ENCODE measurements around the gene TSPAN32. TPM values are rescaled to one million over a fixed set of nuclear protein-coding genes. Genes with fewer than 3 reads are reported as not detected.

Gene TSPAN32
- total RNA-seq, 1 donor from 2014 or later, result 2.6 TPM

DNA sequence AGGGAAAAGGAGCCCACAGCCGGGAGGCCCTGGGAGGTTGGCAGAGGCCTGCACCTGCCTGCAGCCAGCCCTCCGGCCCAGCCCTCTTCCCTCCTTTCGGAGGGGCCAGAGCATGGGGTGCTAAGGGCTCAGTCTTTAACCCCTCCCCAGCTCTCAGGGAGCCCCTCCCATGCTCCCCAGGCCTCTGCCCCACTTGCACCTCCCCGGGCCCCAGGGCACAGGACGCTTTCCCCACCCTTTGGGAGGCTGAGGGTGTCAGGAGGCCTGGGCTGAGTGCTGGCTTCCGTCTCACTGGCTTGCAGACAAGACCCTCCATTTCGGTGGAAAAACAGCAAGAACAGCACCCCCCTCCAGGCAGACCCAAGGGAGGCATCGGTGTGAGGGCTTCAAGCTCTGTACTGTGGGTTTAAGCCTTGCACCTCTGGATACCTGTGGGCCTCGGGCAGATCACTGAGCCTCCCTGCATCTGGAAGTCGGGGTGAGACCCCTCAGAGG is 38.7 kb upstream of the TSPAN32 start:
- DNase-seq (ENCODE audit: extremely low spot score, unreplicated experiment), result no peak
- H3K27me3 Mint-ChIP-seq, result peaks cover 26% of the 10 kb centered on the region
- TF ChIP-seq, protein P1, sequence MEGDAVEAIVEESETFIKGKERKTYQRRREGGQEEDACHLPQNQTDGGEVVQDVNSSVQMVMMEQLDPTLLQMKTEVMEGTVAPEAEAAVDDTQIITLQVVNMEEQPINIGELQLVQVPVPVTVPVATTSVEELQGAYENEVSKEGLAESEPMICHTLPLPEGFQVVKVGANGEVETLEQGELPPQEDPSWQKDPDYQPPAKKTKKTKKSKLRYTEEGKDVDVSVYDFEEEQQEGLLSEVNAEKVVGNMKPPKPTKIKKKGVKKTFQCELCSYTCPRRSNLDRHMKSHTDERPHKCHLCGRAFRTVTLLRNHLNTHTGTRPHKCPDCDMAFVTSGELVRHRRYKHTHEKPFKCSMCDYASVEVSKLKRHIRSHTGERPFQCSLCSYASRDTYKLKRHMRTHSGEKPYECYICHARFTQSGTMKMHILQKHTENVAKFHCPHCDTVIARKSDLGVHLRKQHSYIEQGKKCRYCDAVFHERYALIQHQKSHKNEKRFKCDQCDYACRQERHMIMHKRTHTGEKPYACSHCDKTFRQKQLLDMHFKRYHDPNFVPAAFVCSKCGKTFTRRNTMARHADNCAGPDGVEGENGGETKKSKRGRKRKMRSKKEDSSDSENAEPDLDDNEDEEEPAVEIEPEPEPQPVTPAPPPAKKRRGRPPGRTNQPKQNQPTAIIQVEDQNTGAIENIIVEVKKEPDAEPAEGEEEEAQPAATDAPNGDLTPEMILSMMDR (conservative IDR thresholded peaks at IDR 0.05), result no peak
- H3K4me1 Mint-ChIP-seq (ENCODE audit: unreplicated experiment), result peaks cover 4% of the 10 kb centered on the region
- H3K9me3 Mint-ChIP-seq, result no peaks in the 10 kb centered on the region
- no peak overlapping the region for H3K27ac Mint-ChIP-seq
- no peaks in the 10 kb centered on the region for H3K36me3 Mint-ChIP-seq
- no peak overlapping the region for H3K4me3 Mint-ChIP-seq

DNA sequence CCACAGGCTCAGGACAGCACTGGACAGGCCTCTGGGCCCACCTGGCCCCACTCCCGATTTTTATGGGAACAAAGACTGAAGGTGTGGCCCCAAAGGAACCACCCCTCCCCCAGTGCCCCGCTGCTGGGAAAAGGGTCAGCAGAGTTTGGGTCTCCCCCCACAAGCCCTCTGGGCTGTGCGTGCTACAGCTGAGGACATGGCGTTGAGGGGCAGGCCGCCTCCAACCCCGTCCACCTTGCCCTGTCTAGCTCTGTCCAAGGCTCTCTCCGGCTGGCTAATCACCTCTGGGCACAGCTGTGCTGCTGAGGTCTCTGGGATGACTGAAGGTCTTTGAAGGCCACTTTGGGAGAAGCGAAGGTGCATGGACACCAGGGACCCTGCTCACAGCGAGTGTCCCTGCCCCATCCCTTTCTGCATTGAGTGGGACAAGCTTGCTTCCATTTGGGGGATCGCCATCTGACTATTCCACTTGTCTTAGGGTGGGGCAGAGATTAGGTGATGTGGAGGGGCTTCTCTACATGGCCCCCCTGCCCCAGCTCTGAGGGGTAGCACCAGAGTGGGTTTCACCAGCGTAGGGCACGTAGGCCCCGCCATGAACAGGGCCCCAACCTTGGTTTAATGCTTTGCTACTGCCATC is 38.0 kb upstream of the TSPAN32 start:
- H3K27ac Mint-ChIP-seq, result peak overlapping the region; percentile 68
- no peak overlapping the region for H3K4me3 Mint-ChIP-seq
- no peaks in the 10 kb centered on the region for H3K9me3 Mint-ChIP-seq
- peaks cover 33% of the 10 kb centered on the region for H3K27me3 Mint-ChIP-seq
- no peak for DNase-seq (ENCODE audit: extremely low spot score, unreplicated experiment)
- H3K4me1 Mint-ChIP-seq (ENCODE audit: unreplicated experiment), result peaks cover 4% of the 10 kb centered on the region
- no peaks in the 10 kb centered on the region for H3K36me3 Mint-ChIP-seq
- TF ChIP-seq, protein P1 (conservative IDR thresholded peaks at IDR 0.05), result no peak

DNA sequence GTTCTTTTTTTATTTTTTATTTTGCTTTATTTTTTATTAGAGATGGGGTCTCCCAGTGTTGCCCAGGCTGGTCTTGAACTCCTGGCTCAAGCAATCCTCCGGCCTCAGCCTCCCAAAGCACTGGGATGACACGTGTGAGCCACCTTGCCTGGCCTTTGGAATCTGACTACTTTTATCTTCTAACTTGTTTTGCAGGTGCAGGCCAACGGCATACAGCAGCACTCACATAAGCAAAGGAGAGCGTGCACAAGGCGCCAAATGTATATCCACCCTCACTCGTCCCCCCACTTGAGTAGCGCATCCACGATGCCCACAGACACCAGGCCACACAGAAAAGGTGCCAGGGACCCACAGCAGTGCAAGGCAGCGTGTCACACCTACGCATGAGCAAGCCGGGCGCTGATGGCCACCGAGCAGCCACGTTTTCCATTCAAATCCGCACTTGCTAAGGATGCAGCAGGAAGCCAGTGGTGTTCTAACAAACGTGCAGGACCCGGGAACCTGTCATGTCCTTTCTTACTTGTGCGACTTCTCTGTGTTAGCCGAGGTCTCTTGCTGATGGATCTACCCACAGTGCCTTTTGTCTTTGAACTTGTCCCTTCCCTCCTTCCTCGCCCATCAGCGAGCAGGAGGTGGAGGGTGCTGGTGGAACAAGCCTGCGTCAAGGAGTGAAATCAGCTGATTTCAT is 37.3 kb upstream of the TSPAN32 start:
- H3K4me3 Mint-ChIP-seq, result no peak overlapping the region
- peaks cover 4% of the 10 kb centered on the region for H3K4me1 Mint-ChIP-seq (ENCODE audit: unreplicated experiment)
- H3K27ac Mint-ChIP-seq, result peak overlapping the region; percentile 82
- no peak for DNase-seq (ENCODE audit: extremely low spot score, unreplicated experiment)
- peaks cover 33% of the 10 kb centered on the region for H3K27me3 Mint-ChIP-seq
- no peaks in the 10 kb centered on the region for H3K36me3 Mint-ChIP-seq
- TF ChIP-seq, protein P1 (conservative IDR thresholded peaks at IDR 0.05), result no peak
- H3K9me3 Mint-ChIP-seq, result no peaks in the 10 kb centered on the region

DNA sequence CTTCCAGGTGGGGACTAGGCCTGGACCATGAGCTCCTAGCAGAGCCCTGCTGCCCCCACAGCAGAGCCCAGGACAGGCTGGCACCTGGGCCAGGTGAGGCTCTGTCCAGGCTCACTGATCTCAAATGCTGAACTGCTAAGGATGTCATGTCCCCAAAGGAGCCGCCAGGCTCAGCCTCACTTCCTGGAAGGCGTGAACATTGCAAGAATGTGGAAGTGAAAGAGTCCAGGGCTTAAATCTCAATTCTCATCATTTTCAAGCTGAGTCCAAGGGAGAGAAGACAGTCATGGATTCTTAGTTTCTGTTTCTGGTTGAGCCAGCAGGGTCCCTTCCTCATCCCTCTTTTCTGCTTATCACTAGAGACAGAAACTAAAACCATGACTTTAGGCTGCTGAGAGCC is 36.4 kb upstream of the TSPAN32 start:
- H3K4me1 Mint-ChIP-seq (ENCODE audit: unreplicated experiment), result peaks cover 4% of the 10 kb centered on the region
- TF ChIP-seq, protein P1 (conservative IDR thresholded peaks at IDR 0.05), result no peak

DNA sequence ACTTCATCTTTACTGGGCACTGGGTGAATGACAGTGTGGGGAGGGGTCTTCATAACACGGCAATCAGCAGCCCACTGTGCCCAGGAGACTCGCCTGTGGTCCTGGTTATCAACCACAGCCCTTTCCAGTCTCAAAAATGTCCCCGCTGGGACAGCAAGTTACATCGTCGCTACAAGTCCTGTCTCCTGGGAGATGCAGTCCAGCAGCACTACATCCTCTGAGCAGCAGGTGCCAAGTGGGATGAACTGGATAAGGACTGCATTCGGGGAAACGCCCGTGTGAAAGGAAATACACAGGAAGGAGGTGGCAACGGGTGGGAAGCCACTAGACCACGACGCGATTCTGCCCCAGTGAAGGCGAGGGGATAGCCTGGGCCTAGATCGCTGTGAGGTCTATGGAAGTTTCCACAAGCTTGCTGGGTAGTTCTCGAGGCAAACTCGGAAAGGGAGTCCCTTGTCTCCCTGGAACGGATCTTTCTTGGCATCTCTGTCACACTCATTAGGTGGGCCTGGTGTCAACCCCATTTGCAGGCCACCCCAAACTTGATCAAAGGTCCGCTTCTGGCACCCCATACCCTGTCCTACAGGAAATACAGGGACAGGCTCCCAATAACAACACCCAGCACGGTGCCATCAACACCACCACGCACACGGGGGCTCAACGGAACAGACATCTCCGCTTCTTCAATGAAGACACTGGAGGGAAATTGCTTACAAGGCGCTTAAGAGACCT is 35.8 kb upstream of the TSPAN32 start:
- no peaks in the 10 kb centered on the region for H3K36me3 Mint-ChIP-seq
- H3K27me3 Mint-ChIP-seq, result peaks cover 37% of the 10 kb centered on the region
- H3K9me3 Mint-ChIP-seq, result no peaks in the 10 kb centered on the region
- H3K4me3 Mint-ChIP-seq, result peak overlapping the region; percentile 64
- TF ChIP-seq, protein P1 (conservative IDR thresholded peaks at IDR 0.05), result no peak
- peak; percentile 45 for DNase-seq (ENCODE audit: extremely low spot score, unreplicated experiment)
- peak overlapping the region; percentile 82 for H3K27ac Mint-ChIP-seq
- peaks cover 4% of the 10 kb centered on the region for H3K4me1 Mint-ChIP-seq (ENCODE audit: unreplicated experiment)

More for the DNA sequence above, 36.4 kb upstream of the TSPAN32 start:
- Mint-ChIP-seq H3K9me3 (no peaks in the 10 kb centered on the region), H3K4me3 (peak overlapping the region; percentile 64), H3K27ac (peak overlapping the region; percentile 82), H3K36me3 (no peaks in the 10 kb centered on the region), H3K27me3 (peaks cover 33% of the 10 kb centered on the region)
- DNase-seq (ENCODE audit: extremely low spot score, unreplicated experiment), result no peak

Measured in type B pancreatic cell (in vitro differentiated cells).